MM.1S (cell line): Measurements from ENCODE around the gene ENGASE.
A peak's percentile ranks its signal among the peaks of the same experiment; 100 is the strongest.

ENCODE experiments used
- DNase-seq: peaks from one replicate; pipeline ENCODE4 v3.0.0-alpha.2; 2015
- H2AFZ ChIP-seq: fragments of 300-600 bp; sonication (generic); 2 replicates; pipeline ENCODE4 v1.6.0; 2016; ENCODE audit warnings: antibody characterized with exemption, low read length
- H3F3A ChIP-seq: fragments of 300-600 bp; sonication (generic); 2 replicates; pipeline ENCODE4 v1.6.1; 2016; ENCODE audit warnings: mild to moderate bottlenecking, antibody characterized with exemption, low read length, moderate library complexity, mixed read lengths; ENCODE audit not compliant: insufficient read depth
- H3K27ac ChIP-seq: fragments of 300-600 bp; sonication (generic); 2 replicates; pipeline ENCODE4 v1.5.1; 2016; ENCODE audit warnings: mild to moderate bottlenecking, low read length
- H3K27me3 ChIP-seq: fragments of 300-600 bp; sonication (generic); replicated peaks from 2 replicates; pipeline ENCODE4 v1.6.0; 2016; ENCODE audit warnings: low read length; ENCODE audit not compliant: insufficient read depth
- H3K36me3 ChIP-seq: fragments of 300-600 bp; sonication (generic); replicated peaks from 2 replicates; pipeline ENCODE4 v1.6.1; 2016; ENCODE audit warnings: mild to moderate bottlenecking, low read length, mixed read lengths; ENCODE audit not compliant: insufficient read depth
- H3K4me1 ChIP-seq: fragments of 300-600 bp; sonication (generic); 2 replicates; pipeline ENCODE4 v1.6.1; 2016; ENCODE audit warnings: low read length, mixed read lengths
- H3K4me2 ChIP-seq: fragments of 300-600 bp; sonication (generic); 2 replicates; pipeline ENCODE4 v1.6.0; 2016; ENCODE audit warnings: low read depth, low read length
- H3K4me3 ChIP-seq: fragments of 300-600 bp; sonication (generic); 2 replicates; pipeline ENCODE4 v1.5.1; 2016; ENCODE audit warnings: low read length, mixed read lengths
- H3K79me2 ChIP-seq: fragments of 300-600 bp; sonication (generic); 2 replicates; pipeline ENCODE4 v1.6.1; 2016; ENCODE audit warnings: mixed run types, low read length, mixed read lengths
- H3K9ac ChIP-seq: fragments of 300-600 bp; sonication (generic); 2 replicates; pipeline ENCODE4 v1.6.1; 2016; ENCODE audit warnings: low read length, mixed read lengths
- H3K9me2 ChIP-seq: fragments of 300-600 bp; sonication (generic); replicated peaks from 2 replicates; pipeline ENCODE4 v1.6.1; 2016; ENCODE audit warnings: mild to moderate bottlenecking, low read length, mixed read lengths; ENCODE audit not compliant: insufficient read depth
- H3K9me3 ChIP-seq: fragments of 300-600 bp; sonication (generic); replicated peaks from 2 replicates; pipeline ENCODE4 v1.6.1; 2016; ENCODE audit warnings: mild to moderate bottlenecking, low read length, mixed read lengths; ENCODE audit not compliant: insufficient read depth
- H4K20me1 ChIP-seq: fragments of 300-600 bp; sonication (generic); 2 replicates; pipeline ENCODE4 v1.6.1; 2016; ENCODE audit warnings: mild to moderate bottlenecking, low read length, moderate library complexity, mixed read lengths; ENCODE audit not compliant: insufficient read depth
- EZH2 ChIP-seq: fragments of 300-600 bp; sonication (generic); optimal IDR thresholded peaks from 2 replicates; pipeline ENCODE3; 2017; ENCODE audit warnings: low read depth, mild to moderate bottlenecking, antibody characterized with exemption, low read length, mixed read lengths
- EZH2phosphoT487 ChIP-seq: fragments of 300-600 bp; sonication (generic); IDR thresholded peaks from 2 replicates; pipeline ENCODE4 v1.6.1; 2018; ENCODE audit warnings: antibody characterized with exemption, low read length
- TF ChIP-seq, protein P1 (sequence below): fragments of 300-600 bp; sonication (generic); IDR thresholded peaks from 2 replicates; pipeline ENCODE4 v1.5.1; 2016; ENCODE audit warnings: antibody characterized with exemption, low read length, mixed read lengths

The ENGASE gene

DNA sequence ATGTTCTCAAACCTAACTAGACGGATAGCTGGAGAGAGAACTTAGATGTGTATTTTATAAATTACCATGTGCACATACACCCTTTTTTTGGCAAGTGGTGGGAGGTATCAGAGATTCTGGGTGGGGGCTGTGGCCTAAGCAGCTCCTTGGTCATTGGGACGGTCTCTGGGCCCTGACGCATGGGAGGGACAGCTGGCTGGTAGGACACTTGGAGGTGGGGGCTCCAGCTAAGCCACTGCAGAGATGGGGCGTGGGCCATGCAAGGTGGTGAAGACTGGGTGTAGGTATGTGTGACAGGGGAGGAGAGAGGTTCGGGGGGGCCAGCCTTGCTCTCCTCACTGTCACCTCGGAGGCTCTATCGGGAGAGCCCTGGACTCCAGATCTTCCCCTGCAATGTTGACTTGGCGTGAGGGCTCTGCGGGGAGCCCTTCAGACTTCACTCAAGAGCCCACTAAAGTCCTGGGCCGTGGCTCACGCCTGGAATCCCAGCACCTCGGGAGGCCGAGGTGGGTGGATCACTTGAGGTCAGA, 33.5 kb upstream of the ENGASE start:
- DNase-seq = no peak
- no peak overlapping the region for H3K9ac ChIP-seq
- H3K4me3 ChIP-seq = no peak overlapping the region
- H3F3A ChIP-seq = no peaks in the 10 kb centered on the region
- no peak overlapping the region for H2AFZ ChIP-seq
- H3K4me1 ChIP-seq = no peaks in the 10 kb centered on the region
- no peaks in the 10 kb centered on the region for H3K36me3 ChIP-seq
- no peaks in the 10 kb centered on the region for H3K9me3 ChIP-seq
- H3K27me3 ChIP-seq = peaks cover 83% of the 10 kb centered on the region
- H4K20me1 ChIP-seq = no peaks in the 10 kb centered on the region
- H3K27ac ChIP-seq = no peak overlapping the region
- H3K9me2 ChIP-seq = no peaks in the 10 kb centered on the region
- TF ChIP-seq EZH2phosphoT487 (no peak), EZH2 (no peak)
- TF ChIP-seq, protein P1, sequence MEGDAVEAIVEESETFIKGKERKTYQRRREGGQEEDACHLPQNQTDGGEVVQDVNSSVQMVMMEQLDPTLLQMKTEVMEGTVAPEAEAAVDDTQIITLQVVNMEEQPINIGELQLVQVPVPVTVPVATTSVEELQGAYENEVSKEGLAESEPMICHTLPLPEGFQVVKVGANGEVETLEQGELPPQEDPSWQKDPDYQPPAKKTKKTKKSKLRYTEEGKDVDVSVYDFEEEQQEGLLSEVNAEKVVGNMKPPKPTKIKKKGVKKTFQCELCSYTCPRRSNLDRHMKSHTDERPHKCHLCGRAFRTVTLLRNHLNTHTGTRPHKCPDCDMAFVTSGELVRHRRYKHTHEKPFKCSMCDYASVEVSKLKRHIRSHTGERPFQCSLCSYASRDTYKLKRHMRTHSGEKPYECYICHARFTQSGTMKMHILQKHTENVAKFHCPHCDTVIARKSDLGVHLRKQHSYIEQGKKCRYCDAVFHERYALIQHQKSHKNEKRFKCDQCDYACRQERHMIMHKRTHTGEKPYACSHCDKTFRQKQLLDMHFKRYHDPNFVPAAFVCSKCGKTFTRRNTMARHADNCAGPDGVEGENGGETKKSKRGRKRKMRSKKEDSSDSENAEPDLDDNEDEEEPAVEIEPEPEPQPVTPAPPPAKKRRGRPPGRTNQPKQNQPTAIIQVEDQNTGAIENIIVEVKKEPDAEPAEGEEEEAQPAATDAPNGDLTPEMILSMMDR = no peak
- no peak overlapping the region for H3K4me2 ChIP-seq
- no peaks in the 10 kb centered on the region for H3K79me2 ChIP-seq

DNA sequence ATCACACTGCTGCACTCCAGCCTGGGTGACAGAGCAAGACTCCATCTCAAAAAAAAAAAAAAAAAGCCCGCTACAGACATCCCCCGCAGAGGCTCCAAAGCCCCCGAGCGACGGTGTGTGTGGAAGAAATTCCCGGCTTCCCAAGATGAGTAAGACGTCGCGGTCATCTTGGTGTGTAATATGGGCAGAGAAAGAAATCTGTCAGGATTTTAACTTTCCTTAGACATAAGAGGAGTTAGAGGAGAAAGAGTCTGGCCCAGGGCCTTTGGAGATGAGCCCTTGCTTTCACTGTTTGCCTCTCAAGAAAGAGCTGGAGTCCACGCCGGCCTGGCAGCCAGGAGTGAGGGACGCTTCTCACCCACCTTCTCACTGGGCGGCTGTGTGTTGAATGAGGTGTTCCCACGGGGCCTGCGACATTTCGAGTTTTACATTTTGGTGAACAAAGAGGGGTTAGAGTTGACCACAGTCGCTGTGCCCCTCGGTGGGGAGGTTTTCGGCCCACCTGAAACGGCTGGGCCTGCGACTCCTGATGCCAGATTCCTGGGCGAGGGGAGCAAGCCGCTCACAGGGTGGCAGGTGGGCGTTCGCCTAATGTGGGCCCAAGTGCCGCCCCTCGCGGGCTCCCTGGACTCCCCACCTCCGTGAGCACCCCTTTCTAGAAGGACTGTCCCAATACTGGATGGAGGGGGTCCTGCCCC, 32.8 kb upstream of the ENGASE start:
- H3K4me3 ChIP-seq = no peak overlapping the region
- H3K4me2 ChIP-seq = no peak overlapping the region
- H3K27me3 ChIP-seq = peaks cover 83% of the 10 kb centered on the region
- no peaks in the 10 kb centered on the region for H3K4me1 ChIP-seq
- no peaks in the 10 kb centered on the region for H4K20me1 ChIP-seq
- H3K9me2 ChIP-seq = no peaks in the 10 kb centered on the region
- H3K9ac ChIP-seq = no peak overlapping the region
- no peak for DNase-seq
- no peaks in the 10 kb centered on the region for H3K79me2 ChIP-seq
- no peaks in the 10 kb centered on the region for H3K9me3 ChIP-seq
- TF ChIP-seq, protein P1 = no peak
- TF ChIP-seq EZH2 (no peak), EZH2phosphoT487 (no peak)
- H3K27ac ChIP-seq = no peak overlapping the region
- H2AFZ ChIP-seq = no peak overlapping the region
- H3K36me3 ChIP-seq = no peaks in the 10 kb centered on the region
- H3F3A ChIP-seq = no peaks in the 10 kb centered on the region

DNA sequence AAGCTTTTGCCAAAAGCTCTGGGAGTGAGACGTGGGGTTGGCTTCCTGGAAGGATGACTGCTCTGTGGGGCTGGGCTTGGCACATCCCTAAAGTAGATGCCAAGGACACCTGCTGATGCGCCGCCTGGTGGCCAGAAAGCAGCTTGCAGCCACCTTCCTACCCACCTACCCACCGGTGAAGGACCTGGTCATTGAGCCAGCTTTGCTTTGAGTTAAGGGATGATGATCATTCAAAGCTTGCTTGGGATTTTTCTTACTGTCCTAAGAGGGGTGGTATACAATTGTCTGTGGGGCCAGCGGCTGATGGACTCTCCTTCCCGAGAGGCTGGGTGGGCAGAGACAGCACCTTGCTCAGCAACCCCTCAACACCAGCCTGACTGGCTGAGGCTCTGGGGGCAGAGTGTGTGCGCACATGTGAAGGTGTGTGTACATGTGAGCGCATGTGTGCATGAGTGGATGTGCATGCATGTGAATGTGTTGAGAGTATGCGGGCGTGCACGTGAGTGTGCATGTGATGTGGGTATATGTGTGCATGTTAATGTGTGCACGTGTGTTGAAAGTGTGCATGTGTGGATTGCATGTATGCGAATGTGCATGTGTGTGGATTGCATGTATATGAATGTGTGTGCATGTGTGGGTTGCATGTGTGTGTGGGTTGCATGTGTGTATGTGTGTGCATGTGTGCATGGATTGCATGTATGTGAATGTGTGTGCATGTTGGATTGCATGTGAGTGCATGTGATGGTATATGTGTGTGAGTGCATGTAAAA, 32.0 kb upstream of the ENGASE start:
- Histone ChIP-seq H3K27me3 (peaks cover 85% of the 10 kb centered on the region), H3K4me1 (no peaks in the 10 kb centered on the region), H3K4me3 (no peak overlapping the region), H3K4me2 (no peak overlapping the region), H3K36me3 (no peaks in the 10 kb centered on the region), H3K9me3 (no peaks in the 10 kb centered on the region), H3K79me2 (no peaks in the 10 kb centered on the region), H4K20me1 (no peaks in the 10 kb centered on the region), H3K27ac (no peak overlapping the region), H3F3A (no peaks in the 10 kb centered on the region), H2AFZ (no peak overlapping the region), H3K9me2 (no peaks in the 10 kb centered on the region), H3K9ac (no peak overlapping the region)
- peak; percentile 59 for DNase-seq
- TF ChIP-seq, protein P1 = peak; percentile 91
- TF ChIP-seq EZH2phosphoT487 = no peak
